Right lobe of liver (tissue), 4 donors: Measurements from ENCODE around the gene UQCRH.

Source experiments
- POLR2A ChIP-seq: fragments of 450-650 bp; IDR thresholded peaks from one replicate; pipeline ENCODE4 v1.6.1; 2017; ENCODE audit warnings: antibody characterized with exemption, mild to moderate bottlenecking
- TF ChIP-seq, protein P1 (sequence below), 4 donors: fragments of 200-600 bp in 3 of 4; fragments of 450-650 bp in 1 of 4; IDR thresholded peaks; one replicate each; pipeline versions ENCODE4 v1.5.1 to v1.8.0; 2016 to 2022; ENCODE audit warnings: antibody characterized with exemption in 4 of 4, mild to moderate bottlenecking in 2 of 4
- donor health status: DM: no; HTN: no; CAD: no.
- donor health status: DM: no; HTN: no; CAD: no.
- donor health status: DM: no; HTN: yes; CAD: no.

DNA sequence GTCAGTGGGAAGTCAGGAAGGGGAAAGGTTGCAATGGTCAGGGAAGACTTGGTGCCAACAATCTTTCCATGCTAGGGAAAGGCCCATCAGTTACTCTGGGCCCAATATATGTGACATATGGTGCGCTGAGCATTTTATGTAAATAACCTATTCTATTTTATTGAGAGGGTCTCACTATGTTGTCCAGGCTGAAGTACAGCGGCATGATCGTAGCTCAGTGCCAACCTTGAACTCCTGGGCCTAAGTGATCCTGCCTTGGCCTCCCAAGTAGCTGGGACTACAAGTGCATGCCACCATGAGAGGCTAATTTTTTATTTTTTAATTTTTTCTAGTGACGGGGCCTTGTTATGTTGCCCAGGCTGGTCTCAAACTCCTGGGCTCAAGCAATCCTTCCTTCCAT is 6.8 kb downstream of the UQCRH start:
- TF ChIP-seq, protein P1, sequence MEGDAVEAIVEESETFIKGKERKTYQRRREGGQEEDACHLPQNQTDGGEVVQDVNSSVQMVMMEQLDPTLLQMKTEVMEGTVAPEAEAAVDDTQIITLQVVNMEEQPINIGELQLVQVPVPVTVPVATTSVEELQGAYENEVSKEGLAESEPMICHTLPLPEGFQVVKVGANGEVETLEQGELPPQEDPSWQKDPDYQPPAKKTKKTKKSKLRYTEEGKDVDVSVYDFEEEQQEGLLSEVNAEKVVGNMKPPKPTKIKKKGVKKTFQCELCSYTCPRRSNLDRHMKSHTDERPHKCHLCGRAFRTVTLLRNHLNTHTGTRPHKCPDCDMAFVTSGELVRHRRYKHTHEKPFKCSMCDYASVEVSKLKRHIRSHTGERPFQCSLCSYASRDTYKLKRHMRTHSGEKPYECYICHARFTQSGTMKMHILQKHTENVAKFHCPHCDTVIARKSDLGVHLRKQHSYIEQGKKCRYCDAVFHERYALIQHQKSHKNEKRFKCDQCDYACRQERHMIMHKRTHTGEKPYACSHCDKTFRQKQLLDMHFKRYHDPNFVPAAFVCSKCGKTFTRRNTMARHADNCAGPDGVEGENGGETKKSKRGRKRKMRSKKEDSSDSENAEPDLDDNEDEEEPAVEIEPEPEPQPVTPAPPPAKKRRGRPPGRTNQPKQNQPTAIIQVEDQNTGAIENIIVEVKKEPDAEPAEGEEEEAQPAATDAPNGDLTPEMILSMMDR (IDR thresholded peaks at IDR 0.05): no peak
- TF ChIP-seq POLR2A: no peak
